GM18517 (cell line): ENCODE measurements around the gene PIGN.

Experiments
- ATAC-seq: cut with Tn5 transposase; IDR thresholded peaks from one replicate; pipeline ENCODE4 v1.9.1; 2021; ENCODE audit warnings: mild to moderate bottlenecking, moderate library complexity; ENCODE audit not compliant: unreplicated experiment

The PIGN gene

GRCh38 chr18:62186774-62187542 lies at the start of gene PIGN, which contains the start of gene RELCH:
Gene PIGN (minus strand): TSS chr18:62187056. CDS start chr18:62161353, 25,703 bp downstream.
Gene RELCH (plus strand): TSS chr18:62187255. CDS start chr18:62187506, 251 bp downstream.
- ATAC-seq: peak; percentile 77

- ATAC-seq: no peak
These were observed 49.4 kb upstream of the PIGN start for GRCh38 chr18:62236252-62236651.

- no peak for ATAC-seq
These were observed 39.2 kb upstream of the PIGN start for GRCh38 chr18:62226047-62226446.

GRCh38 chr18:62224229-62224628 lies 37.4 kb upstream of the PIGN start:
- ATAC-seq: no peak

GRCh38 chr18:62214790-62215189 lies 27.9 kb upstream of the PIGN start:
- no peak for ATAC-seq

- no peak for ATAC-seq
These were observed 24.5 kb upstream of the PIGN start for GRCh38 chr18:62211325-62211828.

GRCh38 chr18:62210138-62210537 lies 23.3 kb upstream of the PIGN start:
- ATAC-seq: no peak

GRCh38 chr18:62209046-62209445 lies 22.2 kb upstream of the PIGN start:
- no peak for ATAC-seq

- no peak for ATAC-seq
These were observed 19.7 kb upstream of the PIGN start for GRCh38 chr18:62206593-62206992.

GRCh38 chr18:62205824-62206223 lies 19.0 kb upstream of the PIGN start:
- ATAC-seq: no peak

GRCh38 chr18:62201870-62202269 lies 15.0 kb upstream of the PIGN start:
- no peak for ATAC-seq

- ATAC-seq: no peak
These were observed 13.5 kb upstream of the PIGN start for GRCh38 chr18:62200121-62200914.

GRCh38 chr18:62199629-62200028 lies 12.8 kb upstream of the PIGN start:
- ATAC-seq: no peak

GRCh38 chr18:62198259-62198658 lies 11.4 kb upstream of the PIGN start:
- no peak for ATAC-seq

- no peak for ATAC-seq
These were observed 10.1 kb upstream of the PIGN start for GRCh38 chr18:62196980-62197379.

- no peak for ATAC-seq
These were observed 9.2 kb upstream of the PIGN start for GRCh38 chr18:62196079-62196478.

- no peak for ATAC-seq
These were observed 2.4 kb upstream of the PIGN start for GRCh38 chr18:62189208-62189607.

GRCh38 chr18:62187543-62188510 lies 971 bp upstream of the PIGN start:
- no peak for ATAC-seq

- no peak for ATAC-seq
These were observed 420 bp downstream of the PIGN start for GRCh38 chr18:62186499-62186773.

GRCh38 chr18:62183578-62184195 lies 3.2 kb downstream of the PIGN start:
- no peak for ATAC-seq
